ENCODE results near the gene GATM.

- no peak for TF ChIP-seq CTCF (IDR thresholded peaks at IDR 0.05)
- no peak for TF ChIP-seq POLR2A (IDR thresholded peaks at IDR 0.05)
Observed at GRCh38 chr15:45362419-45362818, 15.9 kb downstream of the GATM start.

Measured in thyroid gland (tissue), 4 donors.